ENCODE measurements around the gene TANK. TPM values are rescaled to one million over a fixed set of nuclear protein-coding genes. Genes with fewer than 3 reads are reported as not detected.

The TANK gene
- total and polyA plus RNA-seq, 2 of the 13 experiments (the other 11 are each of a cell fraction or from before 2014, with no cell fraction given) = 66.9 to 96.1 TPM

GRCh38 chr2:161230959-161231358 lies 70.7 kb downstream of the TANK start:
- Histone ChIP-seq H3K4me2 (ENCODE audit: low read depth, low read length) (no peak overlapping the region), H3K27ac (ENCODE audit: extremely low read length, insufficient read depth, low read length) (no peak overlapping the region), H3K27me3 (ENCODE audit: control insufficient read depth in 1 of 2, insufficient read depth in 2 of 2, low read length in 2 of 2) (no peaks in the 10 kb centered on the region), H3K4me3 (replicated peaks in 1 of 3; ENCODE audit: insufficient read depth in 1 of 3, low read depth in 2 of 3, low read length in 3 of 3) (no peak overlapping the region), H3K9me3 (ENCODE audit: low read length) (no peaks in the 10 kb centered on the region), H3K4me1 (ENCODE audit: insufficient read depth, low read length) (no peaks in the 10 kb centered on the region), H3K9ac (ENCODE audit: insufficient read depth, low read depth, low read length) (no peak overlapping the region), H3K36me3 (replicated peaks in 1 of 2; ENCODE audit: control insufficient read depth in 1 of 2, insufficient read depth in 2 of 2, low read length in 2 of 2) (peaks cover 11 to 53% of the 10 kb centered on the region in 2 experiments), H3K79me2 (ENCODE audit: insufficient read depth, low read length) (no peaks in the 10 kb centered on the region), H4K20me1 (ENCODE audit: insufficient read depth, low read length) (peaks cover 3% of the 10 kb centered on the region; the same call in 1 of the 2 replicates), H2AFZ (ENCODE audit: low read length) (no peak overlapping the region)
- DNase-seq (ENCODE audit: low spot score) = no peak
- no peak for TF ChIP-seq MBNL3 (CRISPR knock-in tag; conservative IDR thresholded peaks at IDR 0.05)
- ChIA-PET POLR2A (interaction anchor here (1.3 kb wide), 1 partner anchor 13 kb away, joined by 3 read pairs; no protein-coding TSS in a partner anchor), CTCF (ENCODE audit: low intra/inter-chr PET ratio, low total read pairs) (no interaction called here)
- 98% methylated on average over 4 of the region's 4 CpGs for WGBS (ENCODE audit: low lambda C conversion rate)
- no peak for ATAC-seq
- in situ Hi-C loops (cut with HindIII; ENCODE audit: extremely low pct_ligation_motif_present, low pct_unique_long_range_greater_than_20kb) (no loop called here), intact Hi-C loops (cut with micrococcal nuclease; ENCODE audit: unreplicated experiment) (no loop called here)
- no TSS peak for BruUV-seq (replicated peaks)
- FAIRE-seq = no peak

GRCh38 chr2:161232571-161232970 lies 72.3 kb downstream of the TANK start:
- Histone ChIP-seq H2AFZ (ENCODE audit: low read length) (no peak overlapping the region), H3K9ac (ENCODE audit: insufficient read depth, low read depth, low read length) (no peak overlapping the region), H3K27ac (ENCODE audit: extremely low read length, insufficient read depth, low read length) (no peak overlapping the region), H3K4me1 (ENCODE audit: insufficient read depth, low read length) (peaks cover under 1% of the 10 kb centered on the region; the same call in 1 of the 2 replicates), H3K4me3 (replicated peaks in 1 of 3; ENCODE audit: insufficient read depth in 1 of 3, low read depth in 2 of 3, low read length in 3 of 3) (no peak overlapping the region), H3K36me3 (replicated peaks in 1 of 2; ENCODE audit: control insufficient read depth in 1 of 2, insufficient read depth in 2 of 2, low read length in 2 of 2) (peaks cover 11 to 38% of the 10 kb centered on the region in 2 experiments), H3K9me3 (ENCODE audit: low read length) (no peaks in the 10 kb centered on the region), H3K27me3 (ENCODE audit: control insufficient read depth in 1 of 2, insufficient read depth in 2 of 2, low read length in 2 of 2) (no peaks in the 10 kb centered on the region), H4K20me1 (ENCODE audit: insufficient read depth, low read length) (peaks cover 3% of the 10 kb centered on the region; the same call in 1 of the 2 replicates), H3K4me2 (ENCODE audit: low read depth, low read length) (no peak overlapping the region), H3K79me2 (ENCODE audit: insufficient read depth, low read length) (no peaks in the 10 kb centered on the region)
- FAIRE-seq (no peak), ATAC-seq (no peak), DNase-seq (ENCODE audit: low spot score) (no peak)
- intact Hi-C loops (cut with micrococcal nuclease; ENCODE audit: unreplicated experiment) = no loop called here
- ChIA-PET CTCF (ENCODE audit: low intra/inter-chr PET ratio, low total read pairs) (no interaction called here), POLR2A (no interaction called here)
- in situ Hi-C loops (cut with HindIII; ENCODE audit: extremely low pct_ligation_motif_present, low pct_unique_long_range_greater_than_20kb) = no loop called here
- BruUV-seq (replicated peaks) = no TSS peak
- no peak for TF ChIP-seq ZNF101 (CRISPR knock-in tag; IDR thresholded peaks at IDR 0.05; ENCODE audit: borderline replicate concordance, low read depth)

All from HepG2 (cell line).